AG04449 (cell line): ENCODE data around the gene KRTAP5-2.

ENCODE experiments used
- CTCF ChIA-PET: fragments of 350-600 bp; formaldehyde crosslinking; extraction: SDS; loops from one replicate; lab custom pipeline; 2021; ENCODE audit warnings: antibody characterized with exemption; lab: Yijun Ruan, JAX
- POLR2A ChIA-PET: fragments of 400-600, 350-600 bp; formaldehyde crosslinking; extraction: SDS; loops from one replicate; lab custom pipeline; 2020; ENCODE audit warnings: antibody characterized with exemption, inconsistent platforms; lab: Yijun Ruan, JAX
- DNase-seq: peaks from one replicate; pipeline ENCODE4 v3.0.0-alpha.2; 2010; ENCODE audit warnings: low read depth, low spot score
- H3K4me3 ChIP-seq: 2 replicates; pipeline ENCODE4 v1.5.1; 2011; ENCODE audit warnings: low read depth, mild to moderate bottlenecking, control low read depth, low read length
- TF ChIP-seq, protein P1 (sequence below): IDR thresholded peaks from one replicate; pipeline ENCODE4 v1.5.1; 2011; ENCODE audit warnings: mild to moderate bottlenecking, moderate library complexity, low read length, control low read depth, inconsistent platforms; ENCODE audit not compliant: insufficient read depth; ENCODE audit errors: missing control alignments

KRTAP5-2 gene

DNA sequence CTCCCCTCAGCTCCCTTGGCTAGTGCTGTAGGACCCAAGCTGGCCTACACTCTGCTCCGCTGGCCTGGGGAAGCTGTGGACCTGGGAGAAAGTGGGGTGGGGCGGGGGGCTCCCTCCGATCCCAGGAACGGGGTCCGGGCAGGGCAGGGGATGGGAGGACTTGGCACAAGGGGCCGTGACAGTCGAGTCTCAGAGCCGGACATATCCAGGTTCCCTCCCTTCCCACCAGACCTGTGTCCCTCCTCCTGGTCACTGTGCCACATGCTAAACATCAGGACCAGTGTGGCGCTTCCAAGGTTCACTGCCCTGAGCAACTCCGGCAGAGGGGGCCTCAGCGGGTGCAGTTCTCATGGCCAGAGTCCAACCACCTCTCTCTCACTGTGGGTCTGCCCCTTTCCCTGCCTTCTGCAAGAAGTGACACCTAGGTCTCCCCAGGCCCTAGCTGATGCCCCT, 28.1 kb downstream of the KRTAP5-2 start:
- ChIA-PET CTCF (interaction anchor here (3.8 kb wide), 1 partner anchor 24 kb away, joined by 19 read pairs; no protein-coding TSS in a partner anchor), POLR2A (no interaction called here)
- DNase-seq, result no peak
- TF ChIP-seq, protein P1, sequence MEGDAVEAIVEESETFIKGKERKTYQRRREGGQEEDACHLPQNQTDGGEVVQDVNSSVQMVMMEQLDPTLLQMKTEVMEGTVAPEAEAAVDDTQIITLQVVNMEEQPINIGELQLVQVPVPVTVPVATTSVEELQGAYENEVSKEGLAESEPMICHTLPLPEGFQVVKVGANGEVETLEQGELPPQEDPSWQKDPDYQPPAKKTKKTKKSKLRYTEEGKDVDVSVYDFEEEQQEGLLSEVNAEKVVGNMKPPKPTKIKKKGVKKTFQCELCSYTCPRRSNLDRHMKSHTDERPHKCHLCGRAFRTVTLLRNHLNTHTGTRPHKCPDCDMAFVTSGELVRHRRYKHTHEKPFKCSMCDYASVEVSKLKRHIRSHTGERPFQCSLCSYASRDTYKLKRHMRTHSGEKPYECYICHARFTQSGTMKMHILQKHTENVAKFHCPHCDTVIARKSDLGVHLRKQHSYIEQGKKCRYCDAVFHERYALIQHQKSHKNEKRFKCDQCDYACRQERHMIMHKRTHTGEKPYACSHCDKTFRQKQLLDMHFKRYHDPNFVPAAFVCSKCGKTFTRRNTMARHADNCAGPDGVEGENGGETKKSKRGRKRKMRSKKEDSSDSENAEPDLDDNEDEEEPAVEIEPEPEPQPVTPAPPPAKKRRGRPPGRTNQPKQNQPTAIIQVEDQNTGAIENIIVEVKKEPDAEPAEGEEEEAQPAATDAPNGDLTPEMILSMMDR, result no peak
- H3K4me3 ChIP-seq, result no peak overlapping the region

DNA sequence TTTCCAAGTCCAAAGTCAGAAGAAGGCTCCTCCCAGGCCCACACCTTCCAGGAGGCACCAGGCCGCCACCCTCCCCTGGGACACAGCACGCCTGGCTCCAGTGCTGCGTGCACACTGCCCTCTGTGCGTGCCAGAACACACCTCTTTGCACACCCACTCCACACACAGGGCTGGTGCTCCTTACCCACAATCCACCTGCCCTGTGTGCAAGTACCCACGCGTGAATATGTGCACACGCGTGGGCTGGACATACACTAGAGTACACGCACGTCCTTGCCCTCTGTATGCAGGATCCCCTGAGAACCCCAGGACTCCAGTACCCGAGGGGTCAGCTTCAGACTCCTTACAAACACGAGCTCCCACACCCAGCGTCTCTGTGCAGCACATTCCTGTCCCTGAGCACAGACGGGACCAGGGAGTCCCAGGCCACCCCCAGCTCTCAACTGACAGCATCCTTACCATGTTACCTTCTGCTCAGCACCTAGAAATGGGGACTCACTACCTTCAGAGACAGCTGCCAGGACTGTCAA, 28.8 kb downstream of the KRTAP5-2 start:
- DNase-seq, result no peak
- POLR2A ChIA-PET, result no interaction called here

DNA sequence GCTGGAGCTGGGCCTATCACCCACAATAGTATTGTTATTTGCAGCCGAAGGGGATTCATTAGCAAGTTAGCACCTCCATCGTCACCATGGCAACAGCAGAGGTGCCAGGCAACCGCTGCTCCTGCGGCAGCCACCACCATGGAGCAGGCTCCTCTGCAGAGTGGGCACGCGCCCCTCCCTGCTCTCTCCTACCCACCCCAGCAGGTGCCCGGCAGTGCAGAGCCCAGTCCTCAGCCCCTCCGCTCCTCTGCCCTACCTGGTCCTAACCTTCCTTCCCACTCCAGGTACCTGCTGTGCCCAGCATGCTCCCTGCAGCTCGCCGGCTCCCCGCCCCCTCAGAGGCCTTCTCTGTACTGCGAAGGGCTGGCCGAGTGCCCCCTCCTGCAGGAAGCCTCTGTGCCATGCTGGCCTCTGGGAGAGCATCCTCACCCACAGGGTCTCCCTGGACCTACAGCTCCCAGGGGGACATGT, 29.6 kb downstream of the KRTAP5-2 start:
- TF ChIP-seq, protein P1, result no peak
- POLR2A ChIA-PET, result no interaction called here
- H3K4me3 ChIP-seq, result no peak overlapping the region
- DNase-seq, result no peak
- CTCF ChIA-PET, result interaction anchor here (1.4 to 5.7 kb wide), 3 partner anchors 8 to 58 kb away, joined by 4 to 42 read pairs (median 4); no protein-coding TSS in a partner anchor

More for the DNA sequence above, 28.8 kb downstream of the KRTAP5-2 start:
- H3K4me3 ChIP-seq, result no peak overlapping the region
- TF ChIP-seq, protein P1, result no peak
- CTCF ChIA-PET, result interaction anchor here (3.8 kb wide), 1 partner anchor 23 kb away, joined by 19 read pairs; no protein-coding TSS in a partner anchor

DNA sequence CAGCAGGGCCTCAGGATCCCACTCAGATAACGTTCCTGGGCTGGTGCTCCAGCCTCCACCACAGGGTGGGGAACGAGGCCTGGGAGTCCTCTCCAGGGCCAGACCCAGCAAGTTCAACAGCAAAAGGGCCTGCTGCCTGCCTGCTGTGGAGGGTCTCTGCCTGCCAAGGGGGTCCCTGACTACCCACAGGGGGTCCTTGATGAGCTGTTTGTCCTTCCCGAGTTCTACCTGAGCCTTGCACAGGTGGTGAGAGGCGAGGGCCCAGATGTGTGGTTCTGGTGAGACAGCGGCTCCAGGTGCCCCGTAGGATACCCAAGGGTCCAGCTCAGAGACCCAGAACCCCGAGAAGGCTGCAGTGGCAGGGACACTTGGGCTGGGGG, 30.4 kb downstream of the KRTAP5-2 start:
- ChIA-PET POLR2A (no interaction called here), CTCF (interaction anchor here (1.4 to 5.7 kb wide), 3 partner anchors 9 to 59 kb away, joined by 4 to 42 read pairs (median 4); no protein-coding TSS in a partner anchor)
- no peak for DNase-seq
- TF ChIP-seq, protein P1, result no peak
- H3K4me3 ChIP-seq, result no peak overlapping the region

DNA sequence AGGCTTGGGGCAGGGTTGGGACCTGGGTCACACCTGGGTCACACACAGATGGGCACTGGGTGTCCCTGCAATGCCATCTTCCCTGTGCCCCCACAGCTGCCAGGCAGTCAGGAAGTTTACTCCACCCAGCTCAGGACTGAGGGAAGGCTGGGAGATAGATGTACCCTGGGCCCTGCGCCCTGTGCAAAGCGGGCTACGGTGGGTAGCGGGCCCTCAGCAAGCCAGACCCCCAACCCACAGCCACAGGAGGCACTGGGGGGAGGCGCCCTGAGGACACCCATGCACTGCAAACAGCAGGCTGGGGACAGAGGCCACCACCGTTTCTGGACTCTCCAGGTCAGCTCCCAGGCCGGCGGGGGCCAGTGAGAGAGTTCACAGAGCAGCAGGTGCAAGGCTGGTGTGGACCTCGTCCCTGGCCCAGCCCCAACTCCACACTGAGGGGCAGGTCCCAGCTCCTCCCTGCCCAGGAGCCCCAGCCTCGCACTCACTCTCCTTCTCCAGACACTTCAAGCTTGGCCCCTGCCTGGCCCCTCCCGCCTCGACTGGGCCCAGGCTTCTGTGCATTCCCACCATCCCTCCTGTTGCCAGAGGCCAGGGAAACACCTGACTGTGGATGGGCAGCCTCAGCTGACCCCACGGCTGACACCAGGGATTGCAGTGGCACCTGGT, 30.9 kb downstream of the KRTAP5-2 start:
- TF ChIP-seq, protein P1, result no peak
- no peak for DNase-seq
- CTCF ChIA-PET, result interaction anchor here (1.4 to 5.7 kb wide), 4 partner anchors 9 to 60 kb away, joined by 4 to 42 read pairs (median 4); no protein-coding TSS in a partner anchor
- POLR2A ChIA-PET, result no interaction called here
- no peak overlapping the region for H3K4me3 ChIP-seq
